Stimulated activated effector memory CD8-positive, alpha-beta T cell treated with anti-CD3 and anti-CD28 coated beads, Interleukin-12 subunit alpha, Interleukin-12 subunit beta, amount 100 ng/mL, for 72 hours (primary cell): ENCODE data around the gene RBM20.

Experiments used
- ATAC-seq: fragments of 150-1000 bp; cut with Tn5 transposase; 2 replicates; pipeline ENCODE4 v1.10.0; 2021
- DNase-seq, 2 donors: peaks; one replicate each; pipeline ENCODE4 v3.0.0; 2021 to 2022; ENCODE audit warnings: low spot score in 2 of 2
- H3K27ac Mint-ChIP-seq: one replicate; pipeline ENCODE4 v1.8.0; 2022; ENCODE audit warnings: mild to moderate bottlenecking, mixed read lengths
- H3K36me3 Mint-ChIP-seq: one replicate; pipeline ENCODE4 v1.8.0; 2022; ENCODE audit warnings: mild to moderate bottlenecking, mixed read lengths
- H3K4me1 Mint-ChIP-seq: one replicate; pipeline ENCODE4 v1.8.0; 2022; ENCODE audit warnings: mixed read lengths
- H3K4me3 Mint-ChIP-seq: one replicate; pipeline ENCODE4 v1.8.0; 2022; ENCODE audit warnings: mild to moderate bottlenecking, mixed read lengths
- H3K9me3 Mint-ChIP-seq: one replicate; pipeline ENCODE4 v1.8.0; 2022; ENCODE audit warnings: mixed read lengths

Gene RBM20

GRCh38 chr10:110671788-110672579 is 27.8 kb downstream of the RBM20 start:
- Mint-ChIP-seq H3K9me3 (no peaks in the 10 kb centered on the region), H3K27ac (peak overlapping the region; percentile 90), H3K4me3 (peak overlapping the region; percentile 88), H3K36me3 (no peaks in the 10 kb centered on the region), H3K4me1 (peaks cover 6% of the 10 kb centered on the region)
- DNase-seq (peak; percentile 66 to 89), ATAC-seq (peak; percentile 97)

DNA sequence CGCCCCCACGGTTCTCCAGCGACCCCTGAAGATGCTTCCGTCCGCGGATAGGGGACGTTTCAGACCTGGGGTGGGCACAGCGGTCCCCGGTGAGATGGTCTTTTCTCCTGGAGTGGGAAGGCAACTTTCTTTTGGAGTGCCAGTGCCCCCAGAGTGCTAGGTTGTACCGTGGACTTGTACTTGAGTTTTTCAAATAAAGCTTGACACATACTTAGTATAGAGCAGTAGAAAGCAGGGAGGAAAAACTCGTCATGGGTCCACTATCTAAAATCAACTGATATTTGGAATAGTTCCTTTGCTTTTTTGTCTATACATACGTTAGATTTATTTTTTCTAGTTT is 28.4 kb downstream of the RBM20 start:
- Mint-ChIP-seq H3K4me1 (peaks cover 6% of the 10 kb centered on the region), H3K4me3 (peak overlapping the region; percentile 88), H3K27ac (peak overlapping the region; percentile 90), H3K9me3 (no peaks in the 10 kb centered on the region), H3K36me3 (no peaks in the 10 kb centered on the region)
- DNase-seq (no peak), ATAC-seq (peak; percentile 55)

GRCh38 chr10:110676016-110676415 is 31.9 kb downstream of the RBM20 start:
- H3K27ac Mint-ChIP-seq: no peak overlapping the region
- no peaks in the 10 kb centered on the region for H3K36me3 Mint-ChIP-seq
- no peak for DNase-seq
- H3K4me1 Mint-ChIP-seq: peaks cover 9% of the 10 kb centered on the region
- no peak for ATAC-seq
- no peaks in the 10 kb centered on the region for H3K9me3 Mint-ChIP-seq
- no peak overlapping the region for H3K4me3 Mint-ChIP-seq

- Mint-ChIP-seq H3K36me3 (no peaks in the 10 kb centered on the region), H3K9me3 (no peaks in the 10 kb centered on the region), H3K4me3 (no peak overlapping the region), H3K27ac (no peak overlapping the region), H3K4me1 (peaks cover 4% of the 10 kb centered on the region)
- ATAC-seq: no peak
- DNase-seq: peak in 1 of 2 donors; percentile 36
These were observed 35.5 kb downstream of the RBM20 start for GRCh38 chr10:110679486-110680272.

- Mint-ChIP-seq H3K9me3 (no peaks in the 10 kb centered on the region), H3K4me1 (peaks cover 4% of the 10 kb centered on the region), H3K36me3 (no peaks in the 10 kb centered on the region), H3K27ac (no peak overlapping the region), H3K4me3 (no peak overlapping the region)
- peak; percentile 36 for ATAC-seq
- peak in 1 of 2 donors; percentile 45 for DNase-seq
These were observed 36.3 kb downstream of the RBM20 start for GRCh38 chr10:110680273-110681020.

DNA sequence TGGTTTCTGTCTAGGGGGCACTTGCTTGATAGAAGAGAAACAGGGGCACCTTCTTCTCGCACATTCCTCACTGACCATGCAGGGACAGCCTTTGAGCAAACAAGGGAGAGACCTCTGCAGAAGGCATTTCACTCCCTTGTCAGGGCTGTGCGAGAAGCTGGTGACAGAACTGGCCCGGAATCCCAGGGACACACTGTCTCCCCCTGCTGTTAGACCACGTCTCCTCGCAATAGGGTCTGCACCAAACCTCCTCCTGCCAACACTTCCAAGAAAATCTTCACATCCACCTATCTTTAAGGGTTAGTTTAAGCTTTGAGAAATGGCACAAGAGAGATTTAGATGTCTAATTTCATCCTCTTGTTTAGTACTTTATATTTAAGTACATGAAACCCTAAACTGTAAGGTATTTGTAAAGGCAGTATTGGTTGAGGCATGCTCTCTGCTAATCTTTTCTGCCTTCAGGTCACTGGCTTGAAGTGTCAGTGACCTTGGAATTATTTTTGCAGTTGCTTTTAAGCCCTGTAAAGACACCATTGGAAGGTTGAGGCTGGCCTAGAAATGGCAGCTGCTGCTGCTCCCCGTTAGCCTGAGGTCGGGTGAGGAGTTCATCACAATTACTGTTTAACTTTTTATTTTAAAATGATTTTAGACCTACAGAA is 37.0 kb downstream of the RBM20 start:
- Mint-ChIP-seq H3K4me3 (no peak overlapping the region), H3K4me1 (peaks cover 4% of the 10 kb centered on the region), H3K36me3 (no peaks in the 10 kb centered on the region), H3K27ac (no peak overlapping the region), H3K9me3 (no peaks in the 10 kb centered on the region)
- ATAC-seq: peak; percentile 67
- peak; percentile 20 to 52 for DNase-seq

DNA sequence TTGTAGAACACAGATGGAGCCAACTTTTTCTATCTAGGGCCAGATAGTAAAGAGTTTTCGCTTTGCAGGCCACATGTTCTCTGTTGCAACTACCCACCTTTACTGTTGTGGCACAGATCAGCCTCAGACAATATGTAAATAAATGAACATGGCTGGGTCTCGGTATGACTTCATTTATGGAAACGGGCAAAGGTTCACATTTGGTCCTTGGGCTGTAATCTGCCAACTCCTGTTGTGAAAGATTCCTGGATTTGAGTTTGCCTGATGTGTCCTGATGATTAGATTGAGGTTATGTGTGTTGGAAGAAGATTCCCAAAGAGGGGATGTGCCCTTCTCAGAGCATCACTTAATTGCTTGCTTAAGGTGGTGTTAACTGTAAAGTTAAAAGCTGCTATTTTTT is 38.2 kb downstream of the RBM20 start:
- no peak overlapping the region for H3K4me3 Mint-ChIP-seq
- peaks cover 4% of the 10 kb centered on the region for H3K4me1 Mint-ChIP-seq
- no peaks in the 10 kb centered on the region for H3K9me3 Mint-ChIP-seq
- no peak for DNase-seq
- no peak for ATAC-seq
- H3K36me3 Mint-ChIP-seq: no peaks in the 10 kb centered on the region
- no peak overlapping the region for H3K27ac Mint-ChIP-seq

- ATAC-seq (no peak), DNase-seq (peak in 1 of 2 donors; percentile 20)
- H3K4me1 Mint-ChIP-seq: peaks cover 4% of the 10 kb centered on the region
- H3K27ac Mint-ChIP-seq: no peak overlapping the region
- H3K36me3 Mint-ChIP-seq: no peaks in the 10 kb centered on the region
- no peak overlapping the region for H3K4me3 Mint-ChIP-seq
- no peaks in the 10 kb centered on the region for H3K9me3 Mint-ChIP-seq
These were observed 40.8 kb downstream of the RBM20 start for GRCh38 chr10:110684800-110685446.

DNA sequence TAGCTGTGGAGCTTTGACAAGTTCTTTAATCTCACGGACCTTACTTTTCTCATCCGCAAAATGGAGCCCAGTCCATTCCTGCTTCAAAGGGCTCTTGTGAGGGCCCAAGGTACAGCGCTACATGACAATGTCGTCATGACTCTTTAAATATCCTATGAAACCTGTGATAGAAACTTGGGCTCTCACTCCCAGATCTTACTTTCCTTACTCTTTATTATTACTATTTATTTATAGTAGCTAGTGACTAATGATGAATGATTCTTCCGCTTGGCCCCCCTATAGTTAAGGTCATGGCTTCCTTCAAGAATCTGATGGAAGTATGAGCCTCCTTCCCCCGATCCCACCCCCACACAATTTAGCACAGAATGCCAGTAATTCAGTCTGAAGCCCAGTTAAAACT is 41.9 kb downstream of the RBM20 start:
- no peak overlapping the region for H3K4me3 Mint-ChIP-seq
- H3K36me3 Mint-ChIP-seq: no peaks in the 10 kb centered on the region
- DNase-seq (no peak), ATAC-seq (no peak)
- H3K4me1 Mint-ChIP-seq: peaks cover under 1% of the 10 kb centered on the region
- H3K9me3 Mint-ChIP-seq: no peaks in the 10 kb centered on the region
- no peak overlapping the region for H3K27ac Mint-ChIP-seq

GRCh38 chr10:110686949-110687348 is 42.8 kb downstream of the RBM20 start:
- H3K36me3 Mint-ChIP-seq: no peaks in the 10 kb centered on the region
- DNase-seq (no peak), ATAC-seq (no peak)
- no peaks in the 10 kb centered on the region for H3K9me3 Mint-ChIP-seq
- H3K27ac Mint-ChIP-seq: no peak overlapping the region
- no peak overlapping the region for H3K4me3 Mint-ChIP-seq
- no peaks in the 10 kb centered on the region for H3K4me1 Mint-ChIP-seq

DNA sequence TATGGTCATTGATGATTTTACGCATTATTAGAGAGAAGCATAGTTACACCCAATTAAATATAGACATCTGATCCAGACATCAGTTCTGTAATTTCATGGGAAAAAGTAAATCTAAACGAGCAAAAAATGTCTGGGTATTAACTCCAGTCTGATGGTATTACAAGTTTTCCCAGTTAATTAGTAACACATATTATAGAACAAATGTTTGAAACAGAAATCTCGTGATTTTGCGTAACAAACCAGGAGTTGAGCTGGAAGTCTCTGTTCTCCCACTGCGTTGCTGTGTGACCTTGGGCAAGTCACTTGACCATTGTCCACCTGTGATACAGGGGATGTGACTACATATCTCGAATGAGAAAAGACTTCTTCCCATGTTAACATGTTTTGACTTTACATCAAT is 43.3 kb downstream of the RBM20 start:
- no peak overlapping the region for H3K4me3 Mint-ChIP-seq
- H3K36me3 Mint-ChIP-seq: no peaks in the 10 kb centered on the region
- DNase-seq (no peak), ATAC-seq (no peak)
- no peak overlapping the region for H3K27ac Mint-ChIP-seq
- no peaks in the 10 kb centered on the region for H3K4me1 Mint-ChIP-seq
- H3K9me3 Mint-ChIP-seq: no peaks in the 10 kb centered on the region

DNA sequence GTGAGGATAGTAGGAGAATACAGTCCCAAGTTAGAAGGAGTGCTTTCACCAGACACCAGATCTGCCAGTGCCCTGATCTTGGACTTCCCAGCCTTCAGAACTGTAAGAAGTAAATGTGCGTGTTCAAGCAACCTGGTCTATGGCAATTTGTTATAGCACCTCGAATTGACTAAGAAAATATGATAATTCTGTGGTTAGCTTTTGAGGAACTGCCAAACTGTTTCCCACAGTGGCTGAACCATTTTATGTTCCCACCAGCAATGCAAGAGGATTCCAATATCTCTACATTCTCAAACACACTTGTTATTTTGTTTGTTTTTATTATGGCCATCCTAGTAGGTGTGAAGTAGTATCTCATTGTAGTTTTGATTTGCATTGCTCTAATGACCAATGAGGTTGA is 47.0 kb downstream of the RBM20 start:
- ATAC-seq (no peak), DNase-seq (no peak)
- Mint-ChIP-seq H3K4me3 (no peak overlapping the region), H3K27ac (no peak overlapping the region), H3K36me3 (no peaks in the 10 kb centered on the region), H3K4me1 (no peaks in the 10 kb centered on the region), H3K9me3 (no peaks in the 10 kb centered on the region)

- no peaks in the 10 kb centered on the region for H3K4me1 Mint-ChIP-seq
- no peaks in the 10 kb centered on the region for H3K36me3 Mint-ChIP-seq
- ATAC-seq (no peak), DNase-seq (no peak)
- no peak overlapping the region for H3K27ac Mint-ChIP-seq
- no peak overlapping the region for H3K4me3 Mint-ChIP-seq
- no peaks in the 10 kb centered on the region for H3K9me3 Mint-ChIP-seq
These were observed 50.1 kb downstream of the RBM20 start for GRCh38 chr10:110694263-110694662.

GRCh38 chr10:110694820-110695538 is 50.8 kb downstream of the RBM20 start:
- ATAC-seq (no peak), DNase-seq (no peak)
- no peak overlapping the region for H3K27ac Mint-ChIP-seq
- H3K4me1 Mint-ChIP-seq: no peaks in the 10 kb centered on the region
- no peaks in the 10 kb centered on the region for H3K36me3 Mint-ChIP-seq
- no peak overlapping the region for H3K4me3 Mint-ChIP-seq
- H3K9me3 Mint-ChIP-seq: no peaks in the 10 kb centered on the region
